OCI-LY3 (cell line): ENCODE measurements around the gene ACSS2.

Experiments
- H2AFZ ChIP-seq: fragments of 200-600, 300-600 bp; shearing (Covaris generic); 2 replicates; pipeline ENCODE4 v1.6.0; 2014; ENCODE audit warnings: antibody characterized with exemption, low read depth, low read length
- H3K27ac ChIP-seq: fragments of 200-600, 300-600 bp; sonication (generic); 2 replicates; pipeline ENCODE4 v1.5.1; 2014; ENCODE audit warnings: mild to moderate bottlenecking, low read length, moderate library complexity, mixed read lengths
- H3K27me3 ChIP-seq: fragments of 200-600, 300-600 bp; sonication (generic); 2 replicates; pipeline ENCODE4 v1.6.1; 2014; ENCODE audit warnings: low read depth, low read length, mixed read lengths
- H3K36me3 ChIP-seq: fragments of 200-600, 300-600 bp; sonication (generic); replicated peaks from 2 replicates; pipeline ENCODE3; 2014; ENCODE audit warnings: low read depth, low read length, mixed read lengths
- H3K4me1 ChIP-seq: fragments of 300-600, 200-600 bp; sonication (generic); 2 replicates; pipeline ENCODE4 v1.6.1; 2014; ENCODE audit warnings: low read length, mixed read lengths
- H3K4me2 ChIP-seq: fragments of 200-600, 300-600 bp; sonication (generic); 2 replicates; pipeline ENCODE4 v1.6.1; 2014; ENCODE audit warnings: low read length, mixed read lengths
- H3K4me3 ChIP-seq: fragments of 300-600, 200-600 bp; sonication (generic); 2 replicates; pipeline ENCODE4 v1.5.1; 2014; ENCODE audit warnings: antibody characterized with exemption, mild to moderate bottlenecking, low read length, moderate library complexity
- H3K79me2 ChIP-seq: fragments of 300-600, 200-600 bp; shearing (Covaris generic); 2 replicates; pipeline ENCODE4 v1.6.1; 2014; ENCODE audit warnings: mild to moderate bottlenecking, low read length, mixed read lengths
- H3K9ac ChIP-seq: fragments of 300-600, 200-600 bp; shearing (Covaris generic); 2 replicates; pipeline ENCODE4 v1.6.0; 2014; ENCODE audit warnings: mild to moderate bottlenecking, low read length, moderate library complexity
- H3K9me3 ChIP-seq: fragments of 200-600, 300-600 bp; shearing (Covaris generic); 2 replicates; pipeline ENCODE4 v1.6.1; 2014; ENCODE audit warnings: low read length, mixed read lengths; ENCODE audit not compliant: insufficient read depth
- H4K20me1 ChIP-seq: fragments of 200-600, 300-600 bp; sonication (generic); 2 replicates; pipeline ENCODE4 v1.6.1; 2016; ENCODE audit warnings: low read length, mixed read lengths; ENCODE audit not compliant: insufficient read depth
- CTCF ChIP-seq: fragments of 200-600, 300-600 bp; sonication (generic); IDR thresholded peaks from 2 replicates; pipeline ENCODE4 v1.5.1; 2014; ENCODE audit warnings: antibody characterized with exemption, low read length, low read depth
- EZH2phosphoT487 ChIP-seq: fragments of 200-600 bp; shearing (Covaris generic); IDR thresholded peaks from 2 replicates; pipeline ENCODE4 v1.6.1; 2018; ENCODE audit warnings: antibody characterized with exemption, mixed run types, low read depth

The ACSS2 gene

GRCh38 chr20:34968042-34968775 is 91.8 kb downstream of the ACSS2 start:
- TF ChIP-seq EZH2phosphoT487, result no peak
- TF ChIP-seq CTCF, result no peak
- Histone ChIP-seq H3K4me1 (no peaks in the 10 kb centered on the region), H3K27ac (no peak overlapping the region), H3K9ac (no peak overlapping the region), H3K4me2 (no peak overlapping the region), H2AFZ (no peak overlapping the region), H3K27me3 (no peaks in the 10 kb centered on the region), H3K9me3 (no peaks in the 10 kb centered on the region), H3K4me3 (no peak overlapping the region), H3K36me3 (no peaks in the 10 kb centered on the region), H4K20me1 (no peaks in the 10 kb centered on the region), H3K79me2 (no peaks in the 10 kb centered on the region)

GRCh38 chr20:34970193-34970840 is 93.9 kb downstream of the ACSS2 start:
- Histone ChIP-seq H4K20me1 (no peaks in the 10 kb centered on the region), H3K27me3 (peaks cover 7% of the 10 kb centered on the region), H3K4me1 (no peaks in the 10 kb centered on the region), H3K4me3 (no peak overlapping the region), H3K9me3 (no peaks in the 10 kb centered on the region), H3K9ac (no peak overlapping the region), H2AFZ (no peak overlapping the region), H3K36me3 (no peaks in the 10 kb centered on the region), H3K79me2 (no peaks in the 10 kb centered on the region), H3K27ac (no peak overlapping the region), H3K4me2 (no peak overlapping the region)
- TF ChIP-seq CTCF (no peak), EZH2phosphoT487 (no peak)

- H3K9ac ChIP-seq, result no peak overlapping the region
- H3K4me2 ChIP-seq, result no peak overlapping the region
- TF ChIP-seq EZH2phosphoT487 (no peak), CTCF (no peak)
- no peaks in the 10 kb centered on the region for H4K20me1 ChIP-seq
- no peak overlapping the region for H3K4me3 ChIP-seq
- H3K9me3 ChIP-seq, result no peaks in the 10 kb centered on the region
- H3K27me3 ChIP-seq, result peaks cover 7% of the 10 kb centered on the region
- H3K27ac ChIP-seq, result no peak overlapping the region
- H3K79me2 ChIP-seq, result no peaks in the 10 kb centered on the region
- H3K4me1 ChIP-seq, result no peaks in the 10 kb centered on the region
- H3K36me3 ChIP-seq, result no peaks in the 10 kb centered on the region
- H2AFZ ChIP-seq, result no peak overlapping the region
Observed at GRCh38 chr20:34970846-34971560, 94.6 kb downstream of the ACSS2 start.
